Measurements from ENCODE around the gene TFAP2A. TPM values are rescaled to one million over a fixed set of nuclear protein-coding genes. Genes with fewer than 3 reads are reported as not detected.
A peak's percentile ranks its signal among the peaks of the same experiment; 100 is the strongest.

TFAP2A gene
- total RNA-seq, 1 donor from 2014 or later, result 3.4 TPM

DNA sequence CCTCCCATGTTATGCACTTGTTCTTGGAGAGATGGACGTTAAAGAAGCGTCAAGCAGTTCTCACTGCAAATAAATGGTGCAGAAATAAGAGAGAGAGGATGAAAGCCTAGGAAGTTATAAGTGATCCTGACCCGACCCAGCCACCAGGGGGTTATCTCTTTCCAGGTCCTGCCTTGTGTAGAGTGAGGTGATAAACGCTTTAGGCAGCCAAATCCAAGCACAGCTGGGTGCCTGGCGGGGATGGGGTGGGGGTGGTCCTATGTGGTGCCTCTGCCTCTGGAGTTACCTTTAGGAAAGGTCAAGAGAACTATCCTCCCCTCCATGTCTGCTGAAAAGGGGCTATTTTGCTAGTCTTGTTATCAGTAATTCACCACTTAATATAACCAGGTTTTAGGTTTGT lies 9.2 kb upstream of the TFAP2A start:
- FAIRE-seq (no peak), DNase-seq (ENCODE audit: low read depth) (no peak)
- Histone ChIP-seq H3K27me3 (ENCODE audit: control insufficient read depth, insufficient read depth, low read length) (no peaks in the 10 kb centered on the region), H3K36me3 (ENCODE audit: control insufficient read depth, insufficient read depth, low read length) (no peaks in the 10 kb centered on the region), H3K4me3 (ENCODE audit: low read depth, low read length) (no peak overlapping the region)
- TF ChIP-seq, protein P1, sequence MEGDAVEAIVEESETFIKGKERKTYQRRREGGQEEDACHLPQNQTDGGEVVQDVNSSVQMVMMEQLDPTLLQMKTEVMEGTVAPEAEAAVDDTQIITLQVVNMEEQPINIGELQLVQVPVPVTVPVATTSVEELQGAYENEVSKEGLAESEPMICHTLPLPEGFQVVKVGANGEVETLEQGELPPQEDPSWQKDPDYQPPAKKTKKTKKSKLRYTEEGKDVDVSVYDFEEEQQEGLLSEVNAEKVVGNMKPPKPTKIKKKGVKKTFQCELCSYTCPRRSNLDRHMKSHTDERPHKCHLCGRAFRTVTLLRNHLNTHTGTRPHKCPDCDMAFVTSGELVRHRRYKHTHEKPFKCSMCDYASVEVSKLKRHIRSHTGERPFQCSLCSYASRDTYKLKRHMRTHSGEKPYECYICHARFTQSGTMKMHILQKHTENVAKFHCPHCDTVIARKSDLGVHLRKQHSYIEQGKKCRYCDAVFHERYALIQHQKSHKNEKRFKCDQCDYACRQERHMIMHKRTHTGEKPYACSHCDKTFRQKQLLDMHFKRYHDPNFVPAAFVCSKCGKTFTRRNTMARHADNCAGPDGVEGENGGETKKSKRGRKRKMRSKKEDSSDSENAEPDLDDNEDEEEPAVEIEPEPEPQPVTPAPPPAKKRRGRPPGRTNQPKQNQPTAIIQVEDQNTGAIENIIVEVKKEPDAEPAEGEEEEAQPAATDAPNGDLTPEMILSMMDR (IDR thresholded peaks at IDR 0.05; ENCODE audit: insufficient read depth, low read length, severe bottlenecking), result peak; percentile 26

DNA sequence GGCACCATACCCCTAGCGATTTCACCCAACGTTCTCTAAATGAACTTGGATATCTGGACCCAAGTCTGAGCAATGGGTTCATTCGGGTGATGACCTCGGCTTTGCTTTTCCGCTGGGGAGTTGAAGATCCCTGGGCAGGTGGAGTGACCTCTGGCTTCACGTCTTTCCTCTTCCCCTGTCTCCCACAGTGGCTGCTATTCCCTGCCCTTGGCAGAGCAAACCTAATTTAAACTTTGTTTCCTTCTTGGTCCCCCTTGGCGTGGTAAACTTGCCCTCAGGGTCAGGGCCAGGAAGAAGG lies 7.8 kb upstream of the TFAP2A start:
- TF ChIP-seq, protein P1 (IDR thresholded peaks at IDR 0.05; ENCODE audit: insufficient read depth, low read length, severe bottlenecking), result no peak
- DNase-seq (ENCODE audit: low read depth) (no peak), FAIRE-seq (no peak)
- Histone ChIP-seq H3K4me3 (ENCODE audit: low read depth, low read length) (no peak overlapping the region), H3K27me3 (ENCODE audit: control insufficient read depth, insufficient read depth, low read length) (no peaks in the 10 kb centered on the region), H3K36me3 (ENCODE audit: control insufficient read depth, insufficient read depth, low read length) (no peaks in the 10 kb centered on the region)

DNA sequence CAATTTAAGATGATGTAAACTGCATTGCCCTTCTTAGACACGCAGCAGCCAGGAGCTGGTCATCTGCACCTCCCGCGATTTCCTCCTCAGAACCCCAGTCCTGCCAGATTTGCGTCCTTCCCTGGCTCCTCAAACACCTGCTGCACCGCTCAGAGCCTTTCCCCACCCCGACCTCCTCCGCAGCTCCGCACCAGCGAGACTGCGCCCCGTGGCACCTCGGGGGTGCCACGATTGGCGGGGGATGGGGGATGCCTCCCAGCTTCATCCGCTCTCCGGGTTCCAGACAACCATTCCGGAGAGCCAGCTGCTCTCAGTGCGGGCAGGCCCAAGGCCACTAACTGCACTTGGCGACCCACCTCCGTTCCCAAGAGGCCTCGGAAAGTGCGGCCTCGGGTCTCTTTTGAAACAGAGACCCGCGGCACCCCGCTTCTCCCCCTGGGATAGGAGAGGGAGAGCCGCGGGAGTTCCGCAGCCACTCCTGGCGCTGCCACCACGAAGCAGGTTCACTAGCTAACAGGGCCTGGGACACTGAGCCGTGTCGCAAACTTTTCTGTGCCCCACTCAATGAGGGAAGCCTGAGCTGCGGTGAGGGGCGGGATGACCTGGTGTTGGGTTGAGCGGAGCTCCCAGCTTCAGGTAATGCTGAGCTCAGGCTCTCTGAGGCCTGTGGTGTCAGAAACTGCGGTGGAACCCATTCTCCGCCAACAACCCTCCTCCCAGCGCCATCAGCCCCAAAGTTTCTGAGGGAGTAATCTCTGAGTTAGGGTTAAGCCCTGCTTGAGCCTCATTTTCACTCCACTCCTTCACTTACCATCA lies 7.3 kb upstream of the TFAP2A start:
- no peak for FAIRE-seq
- H3K4me3 ChIP-seq (ENCODE audit: low read depth, low read length), result no peak overlapping the region
- DNase-seq (ENCODE audit: low read depth), result no peak
- TF ChIP-seq, protein P1 (IDR thresholded peaks at IDR 0.05; ENCODE audit: insufficient read depth, low read length, severe bottlenecking), result no peak
- no peaks in the 10 kb centered on the region for H3K27me3 ChIP-seq (ENCODE audit: control insufficient read depth, insufficient read depth, low read length)
- H3K36me3 ChIP-seq (ENCODE audit: control insufficient read depth, insufficient read depth, low read length), result no peaks in the 10 kb centered on the region

DNA sequence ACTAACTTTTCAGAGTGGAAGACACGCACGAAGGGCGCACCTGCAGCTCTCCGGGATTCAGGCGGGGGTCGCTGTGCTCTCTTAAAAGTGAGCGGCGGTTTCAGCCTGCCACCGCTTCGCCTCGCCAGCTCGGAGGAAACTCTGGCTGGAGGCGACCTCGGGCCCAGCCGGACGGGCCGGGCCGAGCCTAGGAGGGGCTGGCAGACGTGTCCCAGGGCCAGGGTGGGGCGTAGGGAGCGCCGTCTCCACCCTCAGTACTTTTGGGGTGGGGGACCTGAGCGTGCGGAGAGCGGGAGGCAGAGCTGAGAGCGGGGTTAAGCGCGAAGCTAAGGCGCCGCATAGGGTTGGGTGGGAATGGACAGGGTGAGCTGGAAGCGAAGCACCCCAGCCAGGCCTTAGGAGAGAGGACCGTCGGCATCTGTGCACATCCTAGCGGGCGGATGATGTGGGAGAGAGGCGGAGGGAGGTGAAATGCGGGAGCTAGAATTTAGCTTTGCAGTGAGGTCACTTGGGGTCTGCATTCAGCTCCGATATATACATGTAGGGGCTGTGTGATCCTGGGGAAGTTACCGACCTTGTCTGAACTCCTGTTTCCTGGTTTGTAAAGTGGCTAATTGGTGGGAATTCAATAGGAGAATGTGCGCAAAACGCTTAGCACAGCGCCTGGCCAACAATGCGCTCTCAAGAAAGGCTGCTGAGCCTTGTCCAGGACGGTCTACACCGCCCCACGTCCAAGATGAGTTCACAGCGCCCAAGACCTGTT lies 6.5 kb upstream of the TFAP2A start:
- DNase-seq (ENCODE audit: low read depth), result no peak
- H3K36me3 ChIP-seq (ENCODE audit: control insufficient read depth, insufficient read depth, low read length), result no peaks in the 10 kb centered on the region
- TF ChIP-seq, protein P1 (IDR thresholded peaks at IDR 0.05; ENCODE audit: insufficient read depth, low read length, severe bottlenecking), result no peak
- H3K27me3 ChIP-seq (ENCODE audit: control insufficient read depth, insufficient read depth, low read length), result no peaks in the 10 kb centered on the region
- FAIRE-seq, result peak; percentile 94
- no peak overlapping the region for H3K4me3 ChIP-seq (ENCODE audit: low read depth, low read length)

DNA sequence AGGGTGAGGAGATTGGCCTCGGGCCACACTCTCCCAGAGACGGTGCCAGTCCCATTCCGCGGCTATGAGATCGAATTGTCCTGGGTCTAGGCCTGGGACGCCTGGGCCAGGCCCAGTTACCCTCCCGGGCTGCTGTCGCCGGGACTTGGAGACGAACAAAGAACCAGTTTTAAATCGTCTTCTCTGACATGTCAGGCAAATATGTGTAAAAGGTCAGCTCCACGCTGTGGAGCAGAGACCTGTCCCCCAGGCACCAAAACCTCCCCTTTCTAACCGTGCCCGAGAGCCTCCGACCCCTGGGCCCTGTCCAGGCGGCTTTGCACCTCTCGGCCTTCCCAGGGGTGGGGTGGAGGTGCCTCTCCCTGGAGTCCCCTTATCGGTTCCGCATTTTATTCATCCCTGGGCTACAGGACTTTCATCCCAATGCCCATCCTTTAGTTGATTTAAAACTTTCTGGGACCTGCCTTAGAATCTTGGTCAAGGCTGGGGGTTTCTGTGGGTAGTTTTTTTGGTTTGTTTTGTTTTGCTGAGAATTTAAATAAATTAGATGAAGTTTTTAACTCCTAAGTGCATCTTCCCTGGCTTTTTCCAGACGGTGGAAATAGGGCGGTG lies 5.8 kb upstream of the TFAP2A start:
- TF ChIP-seq, protein P1 (IDR thresholded peaks at IDR 0.05; ENCODE audit: insufficient read depth, low read length, severe bottlenecking), result no peak
- no peaks in the 10 kb centered on the region for H3K27me3 ChIP-seq (ENCODE audit: control insufficient read depth, insufficient read depth, low read length)
- no peak for FAIRE-seq
- H3K4me3 ChIP-seq (ENCODE audit: low read depth, low read length), result no peak overlapping the region
- no peak for DNase-seq (ENCODE audit: low read depth)
- no peaks in the 10 kb centered on the region for H3K36me3 ChIP-seq (ENCODE audit: control insufficient read depth, insufficient read depth, low read length)
